K562 (cell line): ENCODE data around the gene DND1. TPM values are rescaled to one million over a fixed set of nuclear protein-coding genes. Genes with fewer than 3 reads are reported as not detected.

ENCODE experiments used
- ARHGAP35 ChIP-seq: fragments of 450-650 bp; IDR thresholded peaks from 2 replicates; pipeline ENCODE4 v1.6.1; 2018; ENCODE audit not compliant: partially characterized antibody
- CBFA2T2 ChIP-seq: fragments of 450-650 bp; conservative IDR thresholded peaks from 2 replicates; pipeline ENCODE4 v1.6.1; 2017; ENCODE audit warnings: mild to moderate bottlenecking
- CBFA2T3 ChIP-seq: fragments of 450-650 bp; IDR thresholded peaks from 2 replicates; pipeline ENCODE4 v1.6.1; 2017
- CBX3 ChIP-seq, 2 experiments: IDR thresholded peaks; 1 replicate in 1 of 2; 2 replicates in 1 of 2; pipeline ENCODE4 v1.6.1; 2012; ENCODE audit warnings: inconsistent platforms in 2 of 2, low read length in 2 of 2, borderline replicate concordance in 1 of 2, control low read depth in 1 of 2
- CREM ChIP-seq: IDR thresholded peaks from 2 replicates; pipeline ENCODE4 v1.6.1; 2014; ENCODE audit warnings: antibody characterized with exemption, low read depth
- CXXC5 ChIP-seq: fragments of 250-450 bp; sonication (Bioruptor Pico); IDR thresholded peaks from 2 replicates; pipeline ENCODE4 v1.8.0; 2022; ENCODE audit warnings: inconsistent platforms, mild to moderate bottlenecking, moderate library complexity
- E2F5 ChIP-seq: sonication (generic); formaldehyde crosslinking; IDR thresholded peaks from 2 replicates; pipeline ENCODE4 v1.8.0; 2022; ENCODE audit warnings: mild to moderate bottlenecking, missing genetic modification reagents
- EP300 ChIP-seq: IDR thresholded peaks from 2 replicates; pipeline ENCODE4 v1.6.1; 2012; ENCODE audit warnings: low read length, improper control_type of control experiment
- ETV6 ChIP-seq, 3 experiments: fragments of 150-350 bp in 1 of 3; sonication (generic) in 1 of 3; formaldehyde crosslinking in 1 of 3; IDR thresholded peaks; 2 replicates each; pipeline versions ENCODE4 v1.6.1 to v1.8.0; 2014 to 2022; ENCODE audit warnings: borderline replicate concordance in 2 of 3, low read depth in 2 of 3, antibody characterized with exemption in 1 of 3, low read length in 1 of 3, mild to moderate bottlenecking in 1 of 3, missing genetic modification reagents in 1 of 3
- HMGN3 ChIP-seq: IDR thresholded peaks from 2 replicates; pipeline ENCODE4 v1.6.1; 2011; ENCODE audit warnings: borderline replicate concordance, low read depth, mild to moderate bottlenecking, mixed read lengths, low read length; ENCODE audit not compliant: insufficient read length; ENCODE audit errors: extremely low read depth
- LEF1 ChIP-seq: fragments of 450-650 bp; IDR thresholded peaks from 2 replicates; pipeline ENCODE4 v1.6.1; 2016; ENCODE audit warnings: mild to moderate bottlenecking
- MYNN ChIP-seq, 2 experiments: sonication (generic); formaldehyde crosslinking in 1 of 2; IDR thresholded peaks; 2 replicates each; pipeline versions ENCODE4 v1.5.0 to v1.6.1; 2016 to 2020; ENCODE audit warnings: antibody characterized with exemption in 1 of 2, missing genetic modification reagents in 1 of 2
- NFATC3 ChIP-seq: fragments of 450-650 bp; IDR thresholded peaks from 2 replicates; pipeline ENCODE4 v1.6.1; 2017; ENCODE audit warnings: mild to moderate bottlenecking
- NFIC ChIP-seq: fragments of 450-650 bp; IDR thresholded peaks from 2 replicates; pipeline ENCODE4 v1.6.1; 2017; ENCODE audit warnings: mild to moderate bottlenecking, inconsistent platforms
- PBX2 ChIP-seq, 2 experiments: IDR thresholded peaks in 1 of 2; conservative IDR thresholded peaks in 1 of 2; 2 replicates each; pipeline ENCODE4 v1.6.1; 2016; ENCODE audit warnings: low read depth in 2 of 2, mild to moderate bottlenecking in 1 of 2, missing compliant biosample characterization in 1 of 2, missing genetic modification characterization in 1 of 2, moderate library complexity in 1 of 2
- PML ChIP-seq: IDR thresholded peaks from 2 replicates; pipeline ENCODE4 v1.6.1; 2012; ENCODE audit warnings: low read length, inconsistent platforms
- RAD21 ChIP-seq, 2 experiments: fragments of 250-450 bp in 1 of 2; fragments of 450-650 bp in 1 of 2; sonication (Bioruptor Pico) in 1 of 2; formaldehyde crosslinking in 1 of 2; IDR thresholded peaks in 1 of 2; conservative IDR thresholded peaks in 1 of 2; 2 replicates each; pipeline versions ENCODE4 v1.4.0 to v1.8.0; 2020 to 2022; ENCODE audit warnings: mild to moderate bottlenecking in 2 of 2, moderate library complexity in 1 of 2
- SMAD4 ChIP-seq: fragments of 250-450 bp; sonication (Bioruptor Pico); conservative IDR thresholded peaks from 2 replicates; pipeline ENCODE4 v1.8.0; 2021; ENCODE audit warnings: inconsistent platforms, mild to moderate bottlenecking, moderate library complexity
- SMARCA4 ChIP-seq: fragments of 450-650 bp; IDR thresholded peaks from 2 replicates; pipeline ENCODE4 v1.6.1; 2016
- STAT5A ChIP-seq: IDR thresholded peaks from 2 replicates; pipeline ENCODE4 v1.6.1; 2012; ENCODE audit warnings: low read length, inconsistent platforms, borderline replicate concordance
- TFAP4 ChIP-seq: sonication (generic); formaldehyde crosslinking; IDR thresholded peaks from 2 replicates; pipeline ENCODE4 v1.8.0; 2022; ENCODE audit warnings: missing genetic modification reagents, mild to moderate bottlenecking, moderate library complexity, borderline replicate concordance
- VEZF1 ChIP-seq: fragments of 200-800 bp; sonication (Bioruptor generic); IDR thresholded peaks from 2 replicates; pipeline ENCODE4 v1.6.1; 2017; ENCODE audit warnings: missing genetic modification characterization, missing compliant biosample characterization
- ZNF384 ChIP-seq: IDR thresholded peaks from 2 replicates; pipeline ENCODE4 v1.6.1; 2012; ENCODE audit warnings: low read depth, low read length, improper control_type of control experiment
- polyA plus RNA-seq, 8 experiments: library from polyadenylated mRNA; depleted of rRNA in 4 of 8; stranded (reverse) in 5 of 8; unstranded in 3 of 8; fragments of >200 nt; fragmentation: Nextera tagmentation in 2 of 8; fragmentation: Illumina TruSeq in 1 of 8; extraction: Ambion mirVana in 2 of 8; extraction: Trizol in 1 of 8; gene quantifications; 2 replicates each; pipeline versions ENCODE4 v1.2.1 to v1.2.3, GENCODE V29; 2011 to 2014; ENCODE audit warnings: inconsistent platforms in 1 of 8, missing spikeins in 1 of 8
- total RNA-seq, 7 experiments: library from RNA; depleted of rRNA in 6 of 7; stranded (reverse); fragments of >200 nt in 6 of 7; fragmentation: Illumina TruSeq in 2 of 7; extraction: Trizol in 2 of 7; gene quantifications; 2 replicates each; pipeline versions ENCODE4 v1.2.1 to v1.2.3, GENCODE V29; 2011 to 2021; ENCODE audit warnings: low replicate concordance in 1 of 7

DND1 gene
- total and polyA plus RNA-seq, 9 of the 15 experiments (the other 6 are each of a cell fraction or from before 2014, with no cell fraction given), result 0.37 to 2.0 (median 0.90) TPM; not detected in 3

DNA sequence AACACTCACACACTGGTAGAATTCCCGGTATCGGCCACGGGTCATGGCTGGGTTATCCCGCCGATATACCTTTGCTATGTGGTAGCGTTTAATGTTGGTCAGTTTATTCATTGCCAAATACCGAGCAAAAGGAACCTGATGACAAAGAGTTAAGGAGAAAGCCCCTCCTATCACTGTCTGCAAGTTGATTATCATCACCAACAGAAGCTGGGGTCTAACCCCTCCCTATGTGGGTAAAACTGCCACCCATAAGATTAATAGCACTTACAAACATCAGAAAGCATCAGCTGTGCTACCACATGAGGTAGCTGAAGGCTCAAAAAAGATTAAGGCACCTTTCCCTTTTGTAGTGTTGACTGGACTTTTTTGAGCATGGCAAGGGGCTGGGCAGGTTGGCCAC lies 5.6 kb upstream of the DND1 start (continued):
- peak; percentile 73 for TF ChIP-seq PBX2 (CRISPR knock-in tag; IDR thresholded peaks at IDR 0.05; ENCODE audit: low read depth)
- peak; percentile 90 for TF ChIP-seq PBX2 (tag; conservative IDR thresholded peaks at IDR 0.05; ENCODE audit: low read depth)
- TF ChIP-seq CREM, result peak; percentile 15; the same call in 1 of the 2 replicates
- no peak for TF ChIP-seq ETV6 (IDR thresholded peaks at IDR 0.05; ENCODE audit: borderline replicate concordance in 1 of 2, low read depth in 2 of 2, low read length in 1 of 2)
- no peak for TF ChIP-seq ETV6 (CRISPR knock-in tag; IDR thresholded peaks at IDR 0.05; ENCODE audit: borderline replicate concordance)
- peak; percentile 90 for TF ChIP-seq CBFA2T3
- no peak for TF ChIP-seq CXXC5 (CRISPR knock-in tag)
- TF ChIP-seq E2F5 (CRISPR knock-in tag), result no peak
- peak; percentile 61; the same call in 1 of the 2 replicates for TF ChIP-seq STAT5A
- no peak for TF ChIP-seq NFATC3
- peak; percentile 75 for TF ChIP-seq VEZF1 (CRISPR knock-in tag)
- TF ChIP-seq TFAP4 (CRISPR knock-in tag), result peak; percentile 79
- TF ChIP-seq CBFA2T2, result peak; percentile 77
- peak; percentile 40; the same call in 1 of the 2 replicates for TF ChIP-seq PML
- TF ChIP-seq SMAD4 (CRISPR knock-in tag), result 0 out of 2 replicates have a peak, but pooled peaks have one; percentile 26
- TF ChIP-seq EP300, result peak; percentile 68; the same call in 1 of the 2 replicates
- TF ChIP-seq RAD21 (CRISPR knock-in tag; conservative IDR thresholded peaks at IDR 0.05 in 1 of 2, IDR thresholded peaks at IDR 0.05 in 1 of 2), result peak in 1 of 2 experiments; percentile 16; a peak in 1 of 4 replicates
- TF ChIP-seq ARHGAP35, result no peak
- TF ChIP-seq SMARCA4, result 0 out of 2 replicates have a peak, but pooled peaks have one; percentile 24
- TF ChIP-seq LEF1, result peak; percentile 32; the same call in 1 of the 2 replicates
- peak; percentile 49 for TF ChIP-seq NFIC
- TF ChIP-seq MYNN (IDR thresholded peaks at IDR 0.05), result peak; percentile 61; the same call in 1 of the 2 replicates
- no peak for TF ChIP-seq MYNN (CRISPR knock-in tag; IDR thresholded peaks at IDR 0.05)
- TF ChIP-seq HMGN3, result no peak
- no peak; a peak in 1 of 3 replicates for TF ChIP-seq CBX3 (IDR thresholded peaks at IDR 0.05; ENCODE audit: borderline replicate concordance in 1 of 2, low read length in 2 of 2)
- TF ChIP-seq ZNF384, result no peak
